ENCODE data around the gene CRTC2.

CRTC2 gene

DNA sequence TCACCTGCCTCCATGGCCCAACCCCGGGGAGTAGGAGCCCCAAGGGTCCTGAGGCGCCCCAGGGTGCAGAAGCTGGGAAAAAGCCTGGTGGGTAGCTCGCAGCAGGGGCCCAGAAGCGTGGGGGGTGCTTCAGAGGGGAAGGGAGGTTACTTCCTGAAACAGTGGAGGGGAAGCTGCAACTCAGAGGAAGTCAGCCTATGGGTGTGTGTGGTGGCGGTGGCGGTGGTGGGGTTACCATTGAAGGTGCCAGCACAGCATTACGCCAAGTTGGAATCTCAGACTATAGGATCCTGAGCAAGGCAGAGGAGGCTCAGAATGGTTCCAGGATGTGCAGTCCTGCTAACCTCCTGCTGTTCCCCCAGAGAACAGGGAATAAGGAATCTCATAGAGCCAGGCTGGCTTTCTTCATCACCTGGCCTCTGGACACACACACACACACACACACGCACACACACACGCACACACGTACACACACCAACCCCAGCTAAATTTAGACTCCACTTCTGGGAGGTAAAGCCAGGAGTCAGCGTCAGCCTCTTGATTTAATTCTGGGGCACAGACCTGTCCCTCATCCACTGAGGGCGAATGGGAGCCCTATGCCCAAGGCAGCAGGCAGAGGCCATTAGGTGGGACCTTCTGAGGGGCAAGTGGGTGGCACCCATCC lies 13.1 kb downstream of the CRTC2 start:
- DNase-seq = peak; percentile 83

DNA sequence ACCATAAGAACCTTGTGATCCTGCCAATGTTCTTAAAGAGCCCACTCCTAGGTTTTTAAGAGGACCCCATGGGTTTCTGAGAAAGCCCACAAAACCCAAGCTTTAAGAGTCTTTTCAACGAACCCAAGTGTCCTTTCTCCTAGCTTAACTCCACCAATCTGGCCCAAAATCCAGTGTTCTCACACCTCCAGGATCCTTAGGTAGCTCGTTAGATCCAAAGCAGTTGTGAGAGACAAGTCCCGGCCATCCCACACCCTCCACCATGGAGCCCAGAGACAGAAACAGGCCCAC lies 13.6 kb downstream of the CRTC2 start:
- no peak for DNase-seq

DNA sequence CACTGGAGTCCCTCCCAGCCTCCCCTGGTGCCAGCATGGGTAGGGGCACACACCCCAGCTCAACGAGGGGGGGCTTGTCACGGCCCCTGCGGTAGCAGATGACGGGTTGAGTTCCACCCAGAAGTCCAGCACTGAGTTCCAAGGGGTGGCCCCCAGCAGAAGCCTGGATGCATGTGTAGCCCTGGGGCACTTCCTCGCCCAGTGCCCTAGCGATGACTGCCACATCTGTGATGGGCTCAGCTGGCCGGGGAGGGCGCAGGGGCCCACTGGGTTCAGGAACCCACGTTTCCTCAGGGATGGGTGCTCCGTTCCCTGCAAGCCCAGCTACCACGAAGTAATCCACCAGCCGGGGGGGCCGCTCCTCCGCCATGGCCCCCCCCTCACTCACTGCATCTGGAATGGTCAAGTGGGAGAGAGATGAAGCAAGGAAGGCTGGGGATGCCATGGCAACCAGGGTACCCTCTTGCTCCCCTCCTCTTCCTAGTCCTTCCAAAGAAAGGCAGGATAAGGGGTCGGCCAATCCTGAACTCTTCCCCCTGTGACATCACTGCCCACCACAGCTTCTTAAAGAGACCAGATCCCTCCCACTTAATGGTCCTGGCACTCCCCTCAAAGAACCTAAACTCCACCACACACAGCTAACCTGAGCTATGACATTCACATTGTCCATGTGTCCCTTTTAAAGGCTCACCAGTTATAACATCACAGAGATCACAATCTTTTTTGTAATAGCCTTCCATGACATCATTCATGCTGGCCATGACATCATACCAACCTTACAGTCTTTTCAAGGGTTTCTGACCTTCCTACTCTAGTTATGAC lies 14.2 kb downstream of the CRTC2 start:
- no peak for DNase-seq

DNA sequence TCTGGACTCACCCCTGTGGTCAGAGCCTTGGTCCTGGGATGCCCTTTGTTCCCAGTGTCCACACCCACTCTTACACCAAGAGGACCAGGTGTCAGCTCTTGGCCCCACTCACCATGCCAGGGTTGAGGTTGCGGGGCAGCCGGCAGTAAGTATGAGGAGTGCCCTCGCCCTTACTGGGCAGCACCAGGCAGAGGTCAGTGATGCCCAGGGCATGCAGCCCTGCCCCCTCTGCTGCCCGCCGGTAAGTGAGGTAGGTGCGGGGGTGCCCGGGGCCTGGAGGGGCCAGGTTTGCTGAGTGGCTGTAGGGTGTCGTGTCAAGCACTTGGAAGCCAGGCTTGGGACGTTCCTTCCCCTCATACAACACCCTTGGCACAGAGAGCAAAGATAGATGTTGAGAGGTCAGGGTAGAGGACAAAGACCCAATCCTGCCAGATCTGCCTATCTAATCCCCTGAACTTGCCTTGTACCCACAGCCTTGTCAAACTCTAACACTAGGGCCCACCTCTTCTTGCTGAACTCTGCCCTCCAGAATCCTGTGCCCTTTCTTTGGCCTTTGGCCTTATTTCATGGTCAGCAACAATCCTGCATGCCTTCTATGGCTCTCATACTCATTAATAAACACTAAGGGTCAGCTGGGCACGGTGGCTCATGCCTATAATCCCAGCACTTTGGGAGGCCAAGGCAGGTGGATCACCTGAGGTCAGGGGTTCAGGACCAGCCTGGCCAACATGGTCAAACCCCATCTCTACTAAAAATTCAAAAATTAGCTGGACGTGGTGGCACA lies 15.5 kb downstream of the CRTC2 start:
- no peak for DNase-seq

DNA sequence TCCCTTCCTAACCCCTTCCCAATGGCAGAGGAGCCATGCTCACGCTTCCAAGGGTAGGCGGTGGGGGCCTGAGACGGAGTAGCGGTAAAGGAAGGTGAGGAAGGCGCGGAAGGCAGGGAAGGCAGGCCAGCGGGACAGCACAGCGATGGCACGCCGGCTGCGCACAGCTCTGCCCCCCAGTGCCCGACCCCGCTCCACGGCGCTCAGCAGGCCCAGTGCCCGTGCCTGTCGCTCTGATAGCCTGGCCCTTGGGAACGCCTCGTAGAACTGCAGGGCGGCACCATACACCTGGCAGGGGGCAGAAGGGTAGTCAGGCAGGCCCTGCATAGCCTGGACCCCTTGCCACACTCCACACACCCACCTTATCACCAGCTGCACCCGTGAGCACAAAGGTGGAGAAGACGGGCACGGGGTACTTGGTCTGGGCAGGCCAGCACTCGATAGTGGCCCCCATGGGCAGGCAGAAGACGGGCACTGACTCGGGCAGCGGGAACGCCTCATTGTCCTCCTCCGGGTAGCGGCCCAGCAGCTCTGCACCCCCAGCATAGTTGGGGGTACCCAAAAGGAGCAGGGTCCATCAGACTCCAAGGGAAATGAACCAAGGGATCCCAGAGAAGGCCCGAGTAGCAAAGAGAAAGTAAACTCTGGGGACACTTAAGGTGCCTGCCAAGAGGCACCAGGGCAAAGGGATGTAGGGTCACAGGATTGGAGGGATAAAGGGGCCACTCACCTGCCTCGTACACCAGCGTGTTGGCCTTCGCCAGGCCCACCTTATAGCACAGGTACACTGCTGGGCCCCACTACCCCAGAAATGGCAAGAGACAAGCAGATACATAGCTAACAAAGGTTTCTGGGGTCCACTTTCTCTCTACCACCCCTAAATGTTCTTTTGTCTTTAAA lies 16.3 kb downstream of the CRTC2 start:
- no peak for DNase-seq

DNA sequence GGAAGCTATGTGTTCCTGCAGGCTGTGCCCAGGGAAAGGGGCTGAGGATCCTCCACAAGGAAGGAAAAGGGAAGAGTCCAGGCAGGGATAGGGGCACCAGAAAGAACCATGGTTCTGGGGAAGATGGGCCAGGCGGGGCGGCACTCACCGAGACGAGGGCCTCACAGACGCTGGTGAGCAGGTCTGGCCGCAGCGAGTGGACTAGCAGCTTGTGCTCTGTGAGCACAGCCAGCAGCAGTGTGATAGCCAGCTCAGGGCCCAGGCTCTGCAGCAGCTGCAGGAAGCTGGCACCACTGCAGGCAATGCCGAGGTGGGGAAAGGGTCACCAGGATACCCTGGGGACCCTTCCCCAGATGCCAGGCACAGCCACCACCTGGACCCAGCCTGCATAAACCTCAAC lies 17.7 kb downstream of the CRTC2 start:
- no peak for DNase-seq

DNA sequence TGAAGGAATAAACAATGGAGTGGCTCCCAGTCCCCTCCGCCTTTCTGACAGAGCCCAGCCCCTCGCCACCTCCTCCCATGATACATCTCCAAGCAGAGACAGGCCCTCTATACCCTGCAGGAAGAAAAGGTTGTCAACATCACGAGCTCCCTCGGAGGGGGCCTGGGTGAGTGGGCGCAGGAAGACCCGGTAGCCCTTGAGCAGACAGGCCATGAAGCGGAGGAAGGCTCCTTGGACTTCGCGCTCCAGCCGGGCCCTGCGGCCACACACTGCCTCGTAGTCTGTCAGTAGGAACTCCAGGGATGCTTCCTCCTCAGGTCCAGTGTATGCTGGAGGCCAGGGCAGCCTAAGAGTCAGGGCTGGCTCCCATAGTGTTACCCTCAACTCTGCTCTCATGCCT lies 18.9 kb downstream of the CRTC2 start:
- DNase-seq = no peak

DNA sequence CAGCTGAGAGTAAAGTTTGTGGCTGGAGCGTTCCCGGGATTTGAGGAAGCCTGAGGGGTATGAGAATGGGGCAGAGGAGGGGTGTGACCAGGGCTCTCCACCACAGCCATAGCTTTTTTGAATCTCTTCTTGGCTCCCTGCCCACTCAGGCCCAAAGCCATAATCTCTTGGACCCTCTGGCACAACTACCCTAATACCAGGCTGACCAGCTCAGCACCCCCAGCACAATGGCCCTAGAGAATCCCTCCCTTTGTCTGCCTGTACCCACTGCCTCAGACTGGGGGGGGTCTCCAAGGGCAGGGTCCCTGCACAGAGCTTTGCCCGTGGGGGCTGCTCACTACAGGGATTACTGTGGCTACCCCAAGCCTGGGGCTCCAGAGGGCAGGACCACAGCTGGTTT lies 19.4 kb downstream of the CRTC2 start:
- DNase-seq = no peak

DNA sequence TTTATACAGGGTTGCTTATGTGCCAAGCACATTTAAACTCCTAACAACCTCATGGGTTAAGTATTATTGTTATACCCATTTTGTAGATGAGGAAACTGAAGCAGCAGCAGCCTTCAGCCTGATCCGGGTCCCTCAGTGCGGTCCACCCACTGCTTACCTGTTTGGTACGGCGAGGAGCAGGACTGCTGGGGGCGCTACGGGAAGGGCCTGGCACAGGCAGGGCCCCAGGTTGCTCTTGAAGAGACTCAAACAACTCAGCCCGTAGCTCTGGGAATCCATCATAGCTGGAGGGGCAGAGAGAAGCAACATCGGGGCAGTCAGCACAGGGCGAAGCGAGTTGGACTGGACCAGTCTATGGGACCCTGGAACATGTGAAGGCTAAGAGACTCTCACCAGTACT lies 21.1 kb downstream of the CRTC2 start:
- no peak for DNase-seq

DNA sequence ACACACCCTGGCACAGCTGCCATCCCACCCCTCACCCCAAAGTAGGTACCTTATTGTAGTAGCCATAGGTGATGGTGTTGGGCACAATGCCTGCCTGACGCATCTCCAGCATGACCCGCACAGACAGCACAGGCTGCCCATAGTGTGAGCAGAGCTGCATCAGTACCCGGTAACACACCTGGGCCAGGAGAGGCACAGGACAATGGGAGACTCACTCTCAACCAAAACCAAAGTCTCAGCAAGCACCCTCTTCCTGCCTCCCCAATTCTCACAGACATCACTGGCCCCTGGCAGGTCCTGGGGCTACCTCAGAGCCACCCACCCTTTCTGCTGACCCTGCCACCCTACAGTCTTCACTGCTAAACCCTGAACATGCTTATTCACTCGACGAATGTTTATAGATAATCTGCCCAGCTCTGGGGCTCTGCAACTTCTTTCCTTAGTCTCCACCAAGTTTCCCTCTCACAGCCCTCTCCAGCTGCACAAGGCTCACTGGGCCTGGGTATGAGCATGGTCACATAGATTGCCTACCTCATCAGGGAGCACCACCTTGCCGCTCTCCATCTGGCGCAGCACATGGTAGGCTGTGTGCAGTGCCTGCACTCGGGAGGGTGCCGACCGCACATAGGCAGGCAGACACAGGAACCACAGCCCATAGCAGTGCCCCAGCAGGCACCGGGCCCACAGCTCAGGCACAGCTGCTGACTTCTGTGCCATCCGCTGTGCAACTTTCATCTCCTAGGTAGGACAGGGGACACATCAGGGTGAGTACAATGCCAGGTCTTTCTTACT lies 22.2 kb downstream of the CRTC2 start:
- DNase-seq = no peak

DNA sequence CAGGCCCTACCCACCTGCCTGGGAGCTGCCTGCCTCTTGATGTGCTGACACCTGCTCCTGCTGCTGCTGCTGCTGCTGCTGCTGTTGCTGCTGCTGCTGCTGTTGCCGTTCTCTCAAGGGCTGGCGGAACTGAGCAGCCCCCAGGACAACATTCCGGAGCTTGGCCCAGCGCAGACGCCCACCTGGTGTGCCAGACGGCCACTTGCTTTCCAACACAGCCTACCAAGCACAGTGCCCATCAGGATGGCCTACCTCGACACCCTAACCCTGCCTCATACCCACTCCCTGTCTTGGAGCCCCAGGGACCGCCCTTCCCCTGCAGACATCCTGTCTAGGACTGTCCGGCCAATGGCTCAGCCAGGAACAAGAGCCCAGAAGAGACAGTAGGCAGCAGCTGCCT lies 23.7 kb downstream of the CRTC2 start:
- DNase-seq = no peak

DNA sequence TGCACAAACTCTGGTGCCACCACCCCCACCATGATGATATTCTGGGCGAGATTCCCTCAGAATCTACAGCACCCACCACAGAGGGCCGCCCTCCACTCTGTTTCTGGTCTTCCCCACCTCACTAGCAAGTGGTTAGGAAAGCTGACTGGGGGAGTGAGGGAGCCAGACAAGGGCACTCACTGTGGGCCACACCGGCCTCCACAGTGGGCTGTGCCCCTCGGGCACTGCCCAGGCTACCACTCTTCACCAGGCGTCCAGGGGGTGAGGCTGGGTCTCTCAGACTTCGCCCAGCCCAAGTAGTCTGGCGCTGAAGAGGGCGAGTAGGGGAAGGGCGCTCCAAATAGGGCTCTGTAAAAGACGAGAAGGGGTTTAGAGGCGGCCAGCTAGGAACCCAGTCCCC lies 24.5 kb downstream of the CRTC2 start:
- DNase-seq = no peak

DNA sequence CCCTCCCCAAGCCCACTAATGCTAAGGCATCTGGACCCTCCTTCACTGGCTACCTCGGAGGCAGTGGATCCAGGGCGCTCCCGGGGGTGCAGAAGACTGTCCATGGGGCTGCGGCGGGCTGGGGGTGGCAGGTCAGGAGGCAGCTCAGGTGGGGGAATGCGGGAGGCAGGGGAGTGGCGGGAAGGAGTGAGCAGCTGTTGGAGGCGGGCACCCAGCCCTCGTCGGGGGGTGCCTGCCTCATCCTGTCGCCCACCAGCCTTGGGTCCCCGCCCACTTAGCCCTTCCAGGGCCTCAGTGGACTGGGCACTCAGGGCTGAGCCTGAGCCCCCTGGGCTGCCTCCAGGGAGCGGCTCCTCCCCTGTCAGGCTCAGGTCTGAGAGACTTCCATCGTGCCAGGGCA lies 25.0 kb downstream of the CRTC2 start:
- DNase-seq = no peak

DNA sequence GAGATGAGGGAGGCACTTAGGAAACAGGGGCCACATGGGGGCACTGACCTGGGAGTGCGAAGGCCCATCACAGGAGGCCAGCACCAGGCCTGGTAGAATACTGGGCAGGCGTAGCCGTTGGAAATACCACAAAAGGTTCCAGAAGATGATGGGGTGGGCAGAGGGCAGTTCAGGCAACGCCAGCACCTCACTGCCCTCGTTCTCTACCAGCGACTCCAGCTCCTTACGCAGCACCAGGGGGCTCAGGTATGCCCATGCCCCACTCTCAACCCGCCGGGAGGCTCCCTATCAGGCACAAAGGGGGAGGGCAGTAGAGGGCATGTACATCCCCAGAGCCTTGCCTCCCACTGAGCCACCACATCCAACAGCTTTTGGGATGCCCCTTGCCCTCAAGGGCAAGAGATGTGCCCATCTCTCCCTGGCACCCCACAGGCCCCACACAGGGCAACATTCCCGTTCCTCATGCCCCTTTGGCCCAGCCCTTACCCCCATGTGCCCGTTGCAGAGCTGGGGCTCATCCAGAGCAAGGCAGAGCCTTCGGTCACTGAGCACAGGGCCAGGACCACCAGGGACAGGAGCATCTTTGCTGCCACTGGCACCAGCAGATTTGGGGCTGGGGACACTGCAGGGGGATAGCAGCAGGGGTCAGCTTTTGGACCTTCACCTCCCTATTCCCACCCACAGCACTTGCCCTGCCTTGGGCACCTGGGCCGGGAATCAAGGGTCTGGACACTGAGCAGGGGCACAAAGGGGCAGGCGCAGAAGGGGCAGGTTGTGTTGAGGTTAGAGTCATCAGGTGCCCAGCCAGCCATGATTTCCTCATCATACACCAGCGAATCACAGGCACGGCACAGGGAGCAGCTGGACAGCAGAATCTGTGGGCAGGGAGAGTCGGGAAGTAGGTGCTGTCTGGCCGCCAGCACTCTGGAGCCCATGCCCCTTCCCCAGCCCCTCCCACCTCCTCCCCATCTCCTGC lies 26.0 kb downstream of the CRTC2 start:
- DNase-seq = no peak

DNA sequence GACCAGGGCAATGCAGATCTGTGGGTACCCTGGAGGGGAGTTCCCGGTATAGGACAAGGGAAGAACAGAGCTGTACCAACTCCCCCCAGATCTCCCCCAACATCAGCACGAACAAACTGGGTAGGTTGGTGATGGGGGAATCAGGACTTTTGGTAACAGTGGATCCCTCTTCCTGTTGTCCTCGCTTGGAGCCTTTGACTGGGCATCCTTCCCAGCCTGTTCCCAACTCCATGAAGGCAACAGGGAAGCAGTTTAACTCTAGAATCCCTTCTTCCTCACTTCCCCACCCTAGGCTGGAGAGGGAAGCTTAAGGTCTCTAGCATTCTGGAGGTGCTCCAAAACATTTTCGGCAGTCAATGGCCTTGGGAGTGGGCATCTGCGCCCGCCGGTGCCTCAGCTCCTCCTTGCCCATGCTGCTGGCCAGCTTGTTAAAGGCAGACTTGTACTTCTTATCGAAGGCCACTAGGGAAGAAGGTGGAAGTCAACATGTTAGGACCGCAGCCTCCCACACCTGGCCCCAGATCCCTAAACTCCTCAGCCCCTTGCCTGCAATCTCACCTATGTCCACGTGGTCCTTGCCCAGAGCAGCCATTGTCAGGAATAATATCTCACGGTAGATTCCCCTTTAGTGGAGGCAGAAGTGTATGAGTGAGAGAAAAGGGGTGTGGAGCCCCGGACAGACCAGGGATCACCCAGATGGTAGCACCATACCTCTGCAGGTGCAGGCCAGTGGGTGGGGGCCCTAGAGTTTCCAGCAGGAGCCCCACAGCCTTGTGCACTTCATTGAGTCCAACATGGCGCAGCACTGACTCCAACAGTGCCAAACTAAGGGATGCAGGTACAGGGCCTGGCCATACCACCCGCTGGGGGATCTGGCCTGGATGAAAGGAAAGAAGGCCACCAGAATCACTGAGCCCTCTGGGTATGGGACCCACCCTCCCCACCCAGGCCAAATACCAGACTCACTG lies 28.1 kb downstream of the CRTC2 start:
- DNase-seq = no peak

DNA sequence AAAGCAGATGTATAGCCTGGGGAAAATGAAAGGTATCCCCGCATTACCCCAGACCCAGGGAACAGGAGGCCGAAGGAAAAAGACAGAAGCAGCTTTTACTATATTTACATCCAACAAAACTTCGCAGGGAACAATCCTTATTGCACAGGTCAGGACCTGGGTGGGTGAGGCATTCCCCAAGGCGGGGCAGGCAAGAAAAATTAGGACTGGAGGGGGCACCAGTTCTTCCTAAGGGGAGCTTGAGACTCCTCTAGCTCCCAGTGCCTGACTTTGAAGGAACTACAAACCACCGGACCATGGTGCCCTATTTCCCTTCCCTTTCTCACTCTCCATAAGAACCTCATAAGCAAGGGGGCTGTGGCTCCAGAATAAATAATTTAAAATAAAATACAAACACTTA lies 29.0 kb downstream of the CRTC2 start:
- no peak for DNase-seq

DNA sequence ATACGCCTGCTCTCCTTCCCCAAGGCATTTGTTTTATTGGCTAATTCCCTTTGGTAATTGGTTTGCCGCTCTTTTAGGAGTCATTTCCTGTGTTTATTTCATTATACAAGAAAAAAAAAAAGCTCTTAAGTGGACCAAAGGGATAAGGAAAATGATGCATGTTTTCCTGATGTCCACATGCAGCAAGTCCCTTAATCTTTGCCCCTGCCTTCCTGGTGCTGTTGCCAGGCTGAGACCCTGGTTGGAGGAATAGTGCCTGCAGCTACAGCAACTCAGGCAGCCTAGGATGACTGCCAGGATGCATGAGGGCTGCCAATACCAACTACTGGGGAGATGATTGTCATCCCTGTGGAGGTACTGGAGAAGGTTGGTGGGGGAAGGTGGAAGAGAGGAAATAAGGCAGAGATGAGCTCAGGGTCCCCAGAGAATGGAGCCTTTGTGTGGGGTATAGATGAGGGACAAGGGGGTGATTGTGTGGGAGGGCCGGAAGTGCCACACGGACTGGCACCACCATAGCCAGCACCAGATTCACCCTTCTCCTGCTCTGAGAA lies 29.5 kb downstream of the CRTC2 start:
- DNase-seq = no peak

DNA sequence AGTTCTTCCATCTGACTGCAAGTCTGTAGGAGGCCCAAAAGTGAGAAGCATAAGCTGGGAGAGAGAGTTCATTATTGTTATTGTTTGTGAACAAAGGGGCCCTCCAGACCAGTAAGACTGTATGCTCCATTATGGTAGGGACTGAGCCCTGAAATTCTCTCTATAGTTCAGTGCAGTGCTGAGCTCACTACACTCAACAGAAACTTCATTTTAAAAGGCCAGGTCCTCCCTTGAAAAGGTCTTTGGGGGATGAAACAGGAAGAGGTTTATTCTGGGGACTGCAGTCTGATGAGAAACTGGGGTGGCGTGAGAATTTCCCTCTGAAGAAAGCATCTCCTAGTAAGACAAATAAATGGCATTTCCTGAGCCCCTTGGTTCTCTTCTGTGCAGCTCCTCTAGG lies 30.2 kb downstream of the CRTC2 start:
- no peak for DNase-seq

DNA sequence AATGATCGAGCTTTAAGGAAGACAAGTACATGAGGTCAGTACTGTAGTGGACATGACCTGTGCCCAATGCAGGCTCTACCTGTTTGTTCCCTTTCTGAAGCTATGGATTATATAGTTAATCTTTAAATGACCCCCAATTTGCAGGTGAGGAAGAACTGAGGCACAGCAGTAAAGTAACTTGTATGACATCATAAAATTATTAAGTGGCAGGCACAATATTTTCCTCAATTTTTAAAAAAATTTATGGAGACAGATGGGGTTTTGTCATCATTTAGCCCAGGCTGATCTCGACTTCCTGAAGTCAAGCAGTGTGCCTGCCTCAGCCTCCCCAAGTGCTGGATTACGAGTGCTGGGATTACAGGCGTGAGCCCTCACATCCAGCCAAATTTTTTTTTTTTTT lies 32.0 kb downstream of the CRTC2 start:
- no peak for DNase-seq

Data from activated T-cell treated with anti-CD3 and anti-CD28 coated beads, Interleukin-2, amount 50 U/mL, for 48 hours (primary cell).